OCI-LY1 (cell line): Measurements from ENCODE around the gene SUPT4H1.

Source experiments
- H2AFZ ChIP-seq: fragments of 200-600 bp; sonication (generic), shearing (Covaris generic); 2 replicates; pipeline ENCODE4 v1.6.0; 2014; ENCODE audit warnings: antibody characterized with exemption, mild to moderate bottlenecking, low read length
- H3F3A ChIP-seq: fragments of 200-600 bp; sonication (generic), shearing (Covaris generic); 2 replicates; pipeline ENCODE4 v1.6.0; 2014; ENCODE audit warnings: mild to moderate bottlenecking, antibody characterized with exemption, low read length, moderate library complexity; ENCODE audit not compliant: insufficient read depth
- H3K27ac ChIP-seq: fragments of 200-600 bp; sonication (generic); 2 replicates; pipeline ENCODE4 v1.5.1; 2014; ENCODE audit warnings: low read length, mixed run types, mild to moderate bottlenecking, low read depth; ENCODE audit not compliant: poor library complexity, severe bottlenecking
- H3K27me3 ChIP-seq: fragments of 200-600 bp; sonication (generic); 2 replicates; pipeline ENCODE4 v1.6.0; 2014; ENCODE audit warnings: antibody characterized with exemption, mild to moderate bottlenecking, low read length, moderate library complexity; ENCODE audit not compliant: insufficient read depth
- H3K36me3 ChIP-seq: fragments of 200-600 bp; sonication (generic); 2 replicates; pipeline ENCODE4 v1.6.1; 2014; ENCODE audit warnings: mild to moderate bottlenecking, antibody characterized with exemption, low read length, moderate library complexity, mixed read lengths; ENCODE audit not compliant: insufficient read depth
- H3K4me1 ChIP-seq: fragments of 200-600 bp; sonication (generic); 2 replicates; pipeline ENCODE4 v1.5.1; 2014; ENCODE audit warnings: mild to moderate bottlenecking, low read length, moderate library complexity; ENCODE audit not compliant: insufficient read depth, severe bottlenecking
- H3K4me2 ChIP-seq: fragments of 200-600 bp; sonication (generic), shearing (Covaris generic); 2 replicates; pipeline ENCODE4 v1.6.1; 2014; ENCODE audit warnings: low read length
- H3K4me3 ChIP-seq: fragments of 200-600 bp; sonication (generic); 2 replicates; pipeline ENCODE4 v1.5.1; 2014; ENCODE audit warnings: low read length, low read depth, mild to moderate bottlenecking, mixed read lengths; ENCODE audit not compliant: poor library complexity, severe bottlenecking
- H3K79me2 ChIP-seq: fragments of 200-600 bp; shearing (Covaris generic); 2 replicates; pipeline ENCODE4 v1.6.1; 2016; ENCODE audit warnings: mixed run types, low read length, mixed read lengths; ENCODE audit not compliant: insufficient read depth
- H3K9ac ChIP-seq: fragments of 200-600 bp; sonication (generic), shearing (Covaris generic); 2 replicates; pipeline ENCODE4 v1.6.1; 2014; ENCODE audit warnings: mild to moderate bottlenecking, low read length, mixed read lengths
- H3K9me2 ChIP-seq: fragments of 200-600 bp; sonication (generic), shearing (Covaris generic); 2 replicates; pipeline ENCODE4 v1.6.1; 2014; ENCODE audit warnings: low read depth, mild to moderate bottlenecking, low read length, mixed read lengths
- H3K9me3 ChIP-seq: fragments of 200-600 bp; shearing (Covaris generic); 2 replicates; pipeline ENCODE4 v1.6.1; 2014; ENCODE audit warnings: low read length, mixed read lengths
- H4K20me1 ChIP-seq: fragments of 200-600 bp; sonication (generic), shearing (Covaris generic); 2 replicates; pipeline ENCODE4 v1.6.0; 2016; ENCODE audit warnings: mild to moderate bottlenecking, low read length; ENCODE audit not compliant: insufficient read depth
- EZH2 ChIP-seq: fragments of 200-600 bp; sonication (generic), shearing (Covaris generic); IDR thresholded peaks from 2 replicates; pipeline ENCODE4 v1.8.0; 2017; ENCODE audit warnings: borderline replicate concordance, mixed run types, mild to moderate bottlenecking, antibody characterized with exemption, low read length, moderate library complexity, mixed read lengths
- TF ChIP-seq, protein P1 (sequence below): fragments of 200-600 bp; sonication (generic), shearing (Covaris generic); IDR thresholded peaks from 2 replicates; pipeline ENCODE4 v1.5.1; 2017; ENCODE audit warnings: mild to moderate bottlenecking, antibody characterized with exemption, low read length, moderate library complexity, mixed read lengths

SUPT4H1 gene

DNA sequence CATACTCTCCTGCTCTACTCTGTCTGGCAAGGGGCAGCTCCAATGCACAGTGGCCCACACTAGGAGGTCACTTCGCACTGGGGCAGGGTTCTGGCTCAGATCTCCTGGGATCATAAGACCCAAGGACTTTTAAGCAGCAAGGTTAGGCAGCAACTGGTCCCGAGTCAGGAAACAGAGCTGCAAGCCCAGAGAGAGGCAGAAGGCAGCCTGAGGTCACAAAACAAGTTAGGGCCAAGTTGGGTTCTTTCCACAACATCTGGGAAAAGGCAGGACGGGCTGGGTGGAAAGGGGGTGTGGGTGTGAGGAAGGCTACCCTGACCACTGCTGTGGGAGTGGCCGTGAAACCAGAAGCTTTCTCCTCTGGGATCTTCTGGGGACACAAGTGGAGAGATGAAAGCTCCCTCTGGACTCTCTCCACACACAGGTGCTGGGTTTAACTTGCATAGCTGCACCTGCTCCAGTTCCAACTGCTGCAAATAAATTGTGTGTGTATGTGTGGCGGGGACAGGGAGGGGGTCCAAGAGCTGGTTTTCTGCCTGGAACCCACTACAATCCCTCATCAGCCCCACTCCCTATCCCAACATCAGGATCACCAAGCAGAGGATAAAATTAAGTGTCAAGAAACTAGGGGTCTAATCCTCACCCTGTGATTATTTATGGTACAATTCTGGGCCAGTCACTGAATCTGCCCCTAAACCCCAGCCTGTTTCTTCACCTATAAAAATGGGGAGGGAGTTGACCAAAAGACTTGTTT, 15.4 kb downstream of the SUPT4H1 start:
- Histone ChIP-seq H3K9me2 (no peaks in the 10 kb centered on the region), H2AFZ (no peak overlapping the region), H3K9me3 (no peaks in the 10 kb centered on the region), H3K4me1 (peaks cover 89% of the 10 kb centered on the region), H3F3A (peaks cover 9% of the 10 kb centered on the region), H3K4me2 (peak overlapping the region; percentile 97), H4K20me1 (no peaks in the 10 kb centered on the region), H3K4me3 (peak overlapping the region; percentile 99), H3K27me3 (no peaks in the 10 kb centered on the region), H3K36me3 (peaks cover 19% of the 10 kb centered on the region), H3K9ac (peak overlapping the region; percentile 99), H3K79me2 (peaks cover 17% of the 10 kb centered on the region), H3K27ac (peak overlapping the region; percentile 99)
- TF ChIP-seq EZH2: no peak
- TF ChIP-seq, protein P1, sequence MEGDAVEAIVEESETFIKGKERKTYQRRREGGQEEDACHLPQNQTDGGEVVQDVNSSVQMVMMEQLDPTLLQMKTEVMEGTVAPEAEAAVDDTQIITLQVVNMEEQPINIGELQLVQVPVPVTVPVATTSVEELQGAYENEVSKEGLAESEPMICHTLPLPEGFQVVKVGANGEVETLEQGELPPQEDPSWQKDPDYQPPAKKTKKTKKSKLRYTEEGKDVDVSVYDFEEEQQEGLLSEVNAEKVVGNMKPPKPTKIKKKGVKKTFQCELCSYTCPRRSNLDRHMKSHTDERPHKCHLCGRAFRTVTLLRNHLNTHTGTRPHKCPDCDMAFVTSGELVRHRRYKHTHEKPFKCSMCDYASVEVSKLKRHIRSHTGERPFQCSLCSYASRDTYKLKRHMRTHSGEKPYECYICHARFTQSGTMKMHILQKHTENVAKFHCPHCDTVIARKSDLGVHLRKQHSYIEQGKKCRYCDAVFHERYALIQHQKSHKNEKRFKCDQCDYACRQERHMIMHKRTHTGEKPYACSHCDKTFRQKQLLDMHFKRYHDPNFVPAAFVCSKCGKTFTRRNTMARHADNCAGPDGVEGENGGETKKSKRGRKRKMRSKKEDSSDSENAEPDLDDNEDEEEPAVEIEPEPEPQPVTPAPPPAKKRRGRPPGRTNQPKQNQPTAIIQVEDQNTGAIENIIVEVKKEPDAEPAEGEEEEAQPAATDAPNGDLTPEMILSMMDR: no peak

DNA sequence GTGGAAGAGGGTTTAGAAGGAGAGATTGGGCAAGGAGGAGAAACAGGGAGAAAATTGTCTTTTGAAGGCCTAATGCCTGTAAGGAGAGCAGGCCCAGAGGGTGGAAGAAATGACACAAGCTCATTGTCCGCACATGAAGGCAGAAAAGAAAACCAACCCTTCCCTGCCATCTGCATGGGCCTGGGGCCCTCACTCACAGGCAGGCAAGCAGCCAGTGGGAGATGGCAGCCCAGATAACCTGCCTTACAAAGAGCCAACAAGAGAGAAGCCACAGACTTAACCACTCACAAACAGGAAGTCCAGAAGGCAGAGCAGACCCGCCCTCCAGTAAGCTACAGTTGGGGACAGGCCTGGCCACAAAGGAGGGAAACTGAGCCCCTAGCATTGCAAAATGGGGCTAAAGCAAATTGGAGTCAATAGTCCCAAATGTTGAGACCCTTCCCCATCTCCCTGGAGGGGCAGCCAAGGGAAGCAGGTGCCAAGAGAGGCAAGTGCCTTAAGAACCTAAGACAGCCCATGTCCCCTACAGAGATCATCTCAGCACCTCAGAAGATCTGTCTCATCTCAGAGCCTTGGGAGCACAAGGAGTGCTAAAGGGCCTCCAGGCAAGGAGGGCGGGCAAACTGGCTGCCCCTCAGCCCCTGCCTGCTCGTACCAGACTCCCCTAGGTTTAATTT, 16.1 kb downstream of the SUPT4H1 start:
- Histone ChIP-seq H3K9me3 (no peaks in the 10 kb centered on the region), H2AFZ (no peak overlapping the region), H3F3A (peaks cover 14% of the 10 kb centered on the region), H3K79me2 (peaks cover 17% of the 10 kb centered on the region), H3K27ac (peak overlapping the region; percentile 99), H3K27me3 (no peaks in the 10 kb centered on the region), H4K20me1 (no peaks in the 10 kb centered on the region), H3K36me3 (peaks cover 22% of the 10 kb centered on the region), H3K9me2 (no peaks in the 10 kb centered on the region), H3K4me1 (peaks cover 82% of the 10 kb centered on the region), H3K4me3 (peak overlapping the region; percentile 99), H3K4me2 (peak overlapping the region; percentile 97), H3K9ac (peak overlapping the region; percentile 99)
- TF ChIP-seq, protein P1: no peak
- TF ChIP-seq EZH2: no peak

DNA sequence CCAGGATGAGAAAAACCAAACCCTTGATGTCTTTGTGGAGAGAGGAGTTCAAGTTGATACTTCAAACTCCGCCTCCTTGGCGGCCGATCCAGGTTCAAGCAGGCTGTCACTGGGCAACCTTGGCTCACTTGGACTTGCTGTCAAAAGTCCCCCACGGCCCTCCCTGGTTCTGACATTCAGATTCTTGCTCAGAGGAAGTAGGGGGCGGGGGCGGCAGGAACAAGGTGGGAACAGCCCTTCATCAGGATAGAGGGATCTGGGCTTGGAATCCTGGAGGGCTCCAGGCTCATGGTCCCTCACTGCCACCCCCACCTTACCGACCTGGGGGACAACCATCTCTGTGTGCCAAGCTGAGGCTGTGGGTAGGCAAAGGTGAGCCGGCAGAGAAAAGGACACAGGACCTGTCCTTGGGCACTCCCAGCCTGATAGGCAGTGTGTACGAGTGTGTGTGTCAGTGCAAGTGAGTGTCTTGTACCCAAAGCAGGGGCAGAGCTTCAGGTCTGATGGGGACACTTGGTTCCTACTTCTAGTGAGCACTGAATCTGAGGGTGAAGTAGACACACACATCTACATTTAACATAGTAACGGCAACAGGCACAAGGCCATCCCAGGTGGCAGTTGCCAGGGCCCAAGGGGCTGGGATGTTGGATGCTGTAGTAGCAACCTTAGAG, 16.8 kb downstream of the SUPT4H1 start:
- Histone ChIP-seq H2AFZ (no peak overlapping the region), H3K27ac (peak overlapping the region; percentile 99), H3K79me2 (peaks cover 10% of the 10 kb centered on the region), H4K20me1 (no peaks in the 10 kb centered on the region), H3K36me3 (peaks cover 29% of the 10 kb centered on the region), H3K9ac (peak overlapping the region; percentile 99), H3K9me2 (no peaks in the 10 kb centered on the region), H3K4me1 (peaks cover 79% of the 10 kb centered on the region), H3K4me2 (peak overlapping the region; percentile 97), H3F3A (peaks cover 21% of the 10 kb centered on the region), H3K4me3 (peak overlapping the region; percentile 99), H3K9me3 (no peaks in the 10 kb centered on the region), H3K27me3 (no peaks in the 10 kb centered on the region)
- TF ChIP-seq, protein P1: no peak
- no peak for TF ChIP-seq EZH2
